NCI-H2107 (cell line): ENCODE results near the gene RNF151.
A peak's percentile ranks its signal among the peaks of the same experiment; 100 is the strongest.
"Not testable (repeated sequence)": the region's sequence is repeated elsewhere in the genome, so short reads cannot be mapped to it uniquely, and the experiment has no call there.

ENCODE experiments used
- DNase-seq: peaks from one replicate; lab custom pipeline; 2025; lab: John Stamatoyannopoulos, UW

RNF151 gene

DNA sequence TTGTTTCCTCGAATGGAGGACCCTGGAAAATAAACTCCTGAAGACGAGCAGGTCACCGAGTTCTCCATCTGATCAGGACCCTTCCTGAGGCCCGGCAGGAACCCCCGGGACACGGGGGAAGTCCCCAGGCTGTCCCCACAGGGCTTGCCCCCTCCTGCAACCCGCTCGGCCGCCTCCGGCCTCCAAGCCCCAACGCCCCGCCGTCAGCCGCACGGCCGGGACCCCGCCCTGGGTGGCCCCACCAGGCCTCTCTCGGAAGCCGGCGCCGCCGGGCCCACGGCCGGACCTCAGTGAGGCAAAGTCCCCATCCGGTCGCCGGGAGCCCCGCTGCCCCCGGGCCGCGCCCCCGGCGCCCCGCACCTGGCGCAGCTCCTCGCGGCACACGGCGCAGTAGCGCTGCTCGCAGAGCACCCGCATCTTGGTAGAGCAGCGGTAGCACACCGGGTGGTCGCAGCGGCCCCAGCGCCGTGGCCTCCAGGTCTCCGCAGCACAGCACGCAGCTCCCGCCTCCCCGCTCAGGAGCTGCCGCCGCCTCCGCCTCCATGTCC, 42.6 kb downstream of the RNF151 start:
- DNase-seq, result no peak

DNA sequence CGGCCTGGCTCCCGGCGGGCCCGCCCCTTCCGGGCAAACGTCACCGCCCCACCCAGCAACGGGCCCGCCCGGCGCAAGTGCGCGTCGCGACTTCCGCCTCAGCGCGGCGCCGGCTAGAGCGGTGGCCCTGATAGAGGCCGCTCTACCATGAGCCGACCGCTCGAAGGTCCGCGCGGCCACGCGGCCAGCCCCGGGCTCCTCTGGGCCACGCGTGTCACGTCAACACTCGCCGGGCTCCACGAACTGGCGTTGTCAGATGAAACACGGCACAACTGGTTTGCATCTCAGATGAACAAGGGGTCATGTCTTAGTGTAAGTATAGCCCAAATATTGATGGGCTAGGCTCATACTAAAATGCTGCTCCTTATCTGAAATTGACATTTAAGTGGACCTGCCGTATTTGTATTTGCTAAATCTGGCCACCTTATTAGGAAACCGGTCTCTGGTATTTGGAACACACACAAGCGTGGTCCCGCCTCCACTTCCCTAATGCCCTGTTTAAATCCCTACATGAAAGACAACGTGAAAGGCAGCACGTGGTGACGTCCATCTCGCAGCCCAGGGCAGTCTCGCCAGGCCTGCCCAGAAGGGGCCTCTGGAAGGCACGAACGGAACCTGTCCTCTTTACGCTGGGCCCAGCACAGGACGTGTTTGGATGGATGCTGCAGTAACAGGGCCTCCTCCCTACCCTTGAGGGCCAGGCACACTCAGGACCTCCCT, 43.3 kb downstream of the RNF151 start, which contains the start of gene ZNF598:
TSS of gene ZNF598 (minus strand) at position 31 of the 720 bp plus-strand sequence.
- DNase-seq, result peak; percentile 59

DNA sequence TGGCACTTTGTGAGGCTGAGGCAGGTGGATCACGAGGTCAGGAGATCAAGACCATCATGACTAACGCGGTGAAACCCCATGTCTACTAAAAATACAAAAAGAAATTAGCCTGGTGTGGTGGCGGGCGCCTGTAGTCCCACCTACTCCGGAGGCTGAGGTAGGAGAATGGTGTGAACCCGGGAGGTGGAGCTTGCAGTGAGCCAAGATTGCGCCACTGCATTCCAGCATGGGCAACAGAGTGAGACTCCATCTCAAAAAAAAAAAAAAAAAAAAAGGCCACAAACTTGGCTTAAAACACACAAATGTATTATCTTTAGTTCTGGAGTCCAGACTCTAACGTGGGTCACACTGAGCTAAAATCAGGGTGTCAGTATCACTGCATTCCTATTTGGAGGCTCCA, 45.1 kb downstream of the RNF151 start:
- not testable (repeated sequence) for DNase-seq

DNA sequence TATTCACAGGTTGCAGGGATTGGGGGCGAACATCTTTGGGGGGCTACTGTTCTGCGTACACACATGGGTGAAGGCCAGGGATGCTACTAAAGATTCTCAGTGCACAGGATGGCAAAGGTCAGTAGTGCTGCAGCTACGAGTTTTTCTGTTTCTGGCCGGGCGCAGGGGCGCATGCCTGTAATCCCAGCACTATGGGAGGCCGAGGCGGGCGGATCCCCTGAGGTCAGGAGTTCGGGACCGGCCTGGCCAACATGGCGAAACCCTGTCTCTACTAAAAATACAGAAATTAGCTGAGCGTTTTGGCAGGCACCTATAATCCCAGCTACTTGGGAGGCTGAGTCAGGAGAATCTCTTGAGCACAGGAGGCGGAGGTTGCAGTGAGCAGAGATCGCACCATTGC, 46.9 kb downstream of the RNF151 start:
- DNase-seq, result no peak

DNA sequence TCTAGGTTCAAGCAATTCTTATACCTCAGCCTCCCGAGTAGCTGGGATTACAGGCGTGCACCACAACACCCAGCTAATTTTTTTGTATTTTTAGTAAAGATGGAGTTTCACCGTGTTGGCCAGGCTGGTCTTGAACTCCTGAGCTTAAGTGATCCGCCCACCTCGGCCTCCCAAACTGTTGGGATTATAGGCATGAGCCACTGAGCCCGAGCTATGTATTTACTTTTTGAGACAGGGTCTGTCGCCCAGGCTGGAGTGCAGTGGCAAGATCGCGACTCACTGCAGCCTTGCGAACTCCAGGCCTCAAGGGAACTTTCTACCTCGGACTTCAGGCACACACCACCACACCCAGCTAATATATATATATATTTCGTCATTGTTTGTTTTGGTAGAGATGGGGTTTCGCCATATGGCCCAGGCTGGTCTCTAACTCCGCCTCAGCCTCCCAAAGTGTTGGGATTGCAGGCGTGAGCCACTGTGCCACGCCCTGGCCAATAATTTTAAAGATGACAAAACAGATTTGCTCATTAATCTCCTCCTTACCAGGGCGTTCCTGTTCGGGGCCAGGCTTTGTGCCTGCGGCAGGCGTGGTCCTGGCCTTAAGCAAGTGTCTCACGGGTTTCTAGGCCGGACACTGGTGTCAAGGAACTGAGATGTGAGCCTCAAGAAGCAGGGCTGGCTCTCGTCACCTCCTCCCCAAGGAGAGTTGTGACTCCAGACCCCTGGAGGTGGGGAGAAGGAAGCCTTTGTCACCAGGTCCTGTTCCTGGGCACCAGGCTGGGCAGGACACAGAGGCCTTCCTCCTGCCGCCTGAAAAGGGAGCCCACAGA, 48.7 kb downstream of the RNF151 start:
- DNase-seq, result no peak

DNA sequence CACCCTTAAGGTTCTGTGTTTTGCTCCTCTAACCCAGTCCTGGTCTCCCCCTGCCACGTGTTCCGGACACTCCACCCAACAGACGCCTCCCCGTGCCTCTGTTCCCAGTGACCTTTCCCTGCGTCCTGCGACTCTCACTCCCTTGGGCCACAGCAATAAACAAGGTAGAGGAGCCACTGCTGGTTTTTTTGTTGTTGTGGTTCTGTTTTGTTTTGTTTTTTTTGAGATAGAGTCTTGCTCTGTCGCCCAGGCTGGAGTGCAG, 49.2 kb downstream of the RNF151 start:
- DNase-seq, result no peak

DNA sequence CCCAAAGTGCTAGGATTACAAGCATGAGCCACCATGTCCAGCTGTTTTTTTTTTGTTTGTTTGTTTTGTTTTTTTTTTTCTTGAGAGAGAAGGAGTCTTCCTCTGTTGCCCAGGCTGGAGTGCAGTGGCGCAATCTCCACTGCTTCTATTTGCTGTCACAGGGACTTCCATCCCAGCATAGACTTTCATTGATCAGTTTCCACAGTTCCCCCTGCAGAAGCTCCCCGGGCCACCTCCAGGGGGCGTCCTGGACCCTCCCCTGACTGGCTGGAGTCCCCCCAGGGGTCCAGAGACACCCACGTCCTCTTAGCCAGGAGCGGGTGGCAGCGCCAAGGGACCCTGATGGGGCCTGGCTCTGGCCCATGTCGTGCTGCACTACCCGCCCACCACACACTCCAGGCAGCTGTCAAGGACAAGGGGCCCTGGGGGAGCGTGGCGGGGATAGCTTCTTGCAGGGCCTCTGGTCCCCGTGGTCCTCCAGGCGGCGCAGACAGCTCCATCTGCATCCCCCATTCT, 49.8 kb downstream of the RNF151 start:
- no peak for DNase-seq
